Fibroblast of skin of abdomen (primary cell): ENCODE results near the gene USP3.
A peak's percentile ranks its signal among the peaks of the same experiment; 100 is the strongest.
"Not testable (repeated sequence)": the region's sequence is repeated elsewhere in the genome, so short reads cannot be mapped to it uniquely, and the experiment has no call there.

Experiments used
- DNase-seq: peaks from one replicate; pipeline ENCODE4 v3.0.0-alpha.2; 2013

USP3 gene

GRCh38 chr15:63478243-63478642 lies 26.1 kb upstream of the USP3 start:
- DNase-seq, result no peak

GRCh38 chr15:63480441-63480821 lies 24.0 kb upstream of the USP3 start:
- no peak for DNase-seq

GRCh38 chr15:63481105-63481810 lies 23.1 kb upstream of the USP3 start:
- no peak for DNase-seq

GRCh38 chr15:63482874-63483323 lies 21.5 kb upstream of the USP3 start:
- DNase-seq, result no peak

- DNase-seq, result no peak
These were observed 20.6 kb upstream of the USP3 start for GRCh38 chr15:63483521-63484371.

GRCh38 chr15:63484433-63485186 lies 19.8 kb upstream of the USP3 start:
- no peak for DNase-seq

- peak; percentile 69 for DNase-seq
These were observed 17.2 kb upstream of the USP3 start for GRCh38 chr15:63487076-63487757.

- not testable (repeated sequence) for DNase-seq
These were observed 16.5 kb upstream of the USP3 start for GRCh38 chr15:63487758-63488397.

- no peak for DNase-seq
These were observed 15.9 kb upstream of the USP3 start for GRCh38 chr15:63488398-63488960.

GRCh38 chr15:63489352-63489751 lies 15.0 kb upstream of the USP3 start:
- DNase-seq, result no peak

- DNase-seq, result no peak
These were observed 13.9 kb upstream of the USP3 start for GRCh38 chr15:63490345-63491034.

GRCh38 chr15:63491116-63491827 lies 13.1 kb upstream of the USP3 start:
- DNase-seq, result peak; percentile 47

GRCh38 chr15:63491979-63492378 lies 12.4 kb upstream of the USP3 start:
- DNase-seq, result peak; percentile 89

GRCh38 chr15:63492541-63493077 lies 11.8 kb upstream of the USP3 start:
- peak; percentile 54 for DNase-seq

- DNase-seq, result no peak
These were observed 11.0 kb upstream of the USP3 start for GRCh38 chr15:63493436-63493835.

GRCh38 chr15:63494408-63494807 lies 10.0 kb upstream of the USP3 start:
- no peak for DNase-seq

- no peak for DNase-seq
These were observed 9.1 kb upstream of the USP3 start for GRCh38 chr15:63495343-63495742.

GRCh38 chr15:63495780-63496488 lies 8.5 kb upstream of the USP3 start:
- DNase-seq, result no peak
